ENCODE data around the gene PDE8B.

The PDE8B gene

GRCh38 chr5:77302247-77302646, 91.8 kb downstream of the PDE8B start:
- Histone ChIP-seq H3K36me3 (ENCODE audit: control insufficient read depth in 4 of 4, insufficient read depth in 4 of 4, low read length in 3 of 4) (no peaks in the 10 kb centered on the region), H3K27ac (ENCODE audit: insufficient read depth in 1 of 2, low read depth in 1 of 2, low read length in 2 of 2, poor library complexity in 1 of 2, severe bottlenecking in 2 of 2) (no peak overlapping the region), H3K27me3 (replicated peaks in 2 of 5; ENCODE audit: control insufficient read depth in 4 of 5, insufficient read depth in 5 of 5, low read length in 4 of 5) (no peaks in the 10 kb centered on the region), H3K4me1 (ENCODE audit: control extremely low read depth in 1 of 4, control insufficient read depth in 4 of 4, insufficient read depth in 4 of 4, low read length in 3 of 4) (peaks cover 0 to 6% (median 4%) of the 10 kb centered on the region in 4 experiments), H3K9me3 (ENCODE audit: control extremely low read depth in 1 of 5, control insufficient read depth in 4 of 5, insufficient read depth in 2 of 5, low read depth in 1 of 5, low read length in 4 of 5) (no peaks in the 10 kb centered on the region), H3K4me3 (ENCODE audit: control insufficient read depth in 1 of 7, extremely low read depth in 1 of 7, insufficient read depth in 4 of 7, low read depth in 2 of 7, low read length in 6 of 7) (no peak overlapping the region)
- CTCF ChIA-PET = no interaction called here
- DNase-seq = no peak
- 90% methylated on average over 5 of the region's 5 CpGs for WGBS (ENCODE audit: insufficient coverage)
- POLR2A ChIA-PET = no interaction called here

- WGBS (ENCODE audit: insufficient coverage) = 100% methylated on average over 2 of the region's 3 CpGs
- Histone ChIP-seq H3K27ac (ENCODE audit: insufficient read depth in 1 of 2, low read depth in 1 of 2, low read length in 2 of 2, poor library complexity in 1 of 2, severe bottlenecking in 2 of 2) (no peak overlapping the region), H3K4me3 (ENCODE audit: control insufficient read depth in 1 of 7, extremely low read depth in 1 of 7, insufficient read depth in 4 of 7, low read depth in 2 of 7, low read length in 6 of 7) (no peak overlapping the region), H3K27me3 (replicated peaks in 2 of 5; ENCODE audit: control insufficient read depth in 4 of 5, insufficient read depth in 5 of 5, low read length in 4 of 5) (no peaks in the 10 kb centered on the region), H3K9me3 (ENCODE audit: control extremely low read depth in 1 of 5, control insufficient read depth in 4 of 5, insufficient read depth in 2 of 5, low read depth in 1 of 5, low read length in 4 of 5) (no peaks in the 10 kb centered on the region), H3K36me3 (ENCODE audit: control insufficient read depth in 4 of 4, insufficient read depth in 4 of 4, low read length in 3 of 4) (no peaks in the 10 kb centered on the region), H3K4me1 (ENCODE audit: control extremely low read depth in 1 of 4, control insufficient read depth in 4 of 4, insufficient read depth in 4 of 4, low read length in 3 of 4) (peaks cover 0 to 6% (median 2%) of the 10 kb centered on the region in 4 experiments)
- ChIA-PET CTCF (no interaction called here), POLR2A (no interaction called here)
- DNase-seq = no peak
Measured at GRCh38 chr5:77302653-77303052, 92.2 kb downstream of the PDE8B start.

DNA sequence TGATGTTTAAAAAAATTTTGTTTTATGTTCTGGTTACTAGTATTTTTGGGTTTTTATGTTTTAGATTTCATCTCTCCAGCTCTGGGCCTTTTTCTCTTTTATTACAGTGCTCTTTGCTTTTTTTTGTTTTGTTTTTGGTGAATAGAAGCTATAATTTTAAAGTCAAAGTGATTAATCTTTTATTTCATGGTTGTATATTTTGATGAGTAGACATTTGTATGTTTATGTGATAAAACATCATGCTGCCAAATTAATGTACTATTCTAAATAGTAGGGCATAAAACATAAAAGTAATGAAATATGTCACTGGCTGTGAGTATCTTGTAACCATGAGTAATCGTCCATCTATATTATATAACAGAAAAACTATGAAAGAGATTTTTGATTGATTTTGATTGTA, 93.9 kb downstream of the PDE8B start:
- no peaks in the 10 kb centered on the region for H3K27me3 ChIP-seq (replicated peaks in 2 of 5; ENCODE audit: control insufficient read depth in 4 of 5, insufficient read depth in 5 of 5, low read length in 4 of 5)
- CTCF ChIA-PET = no interaction called here
- DNase-seq = no peak

GRCh38 chr5:77305222-77305846, 94.9 kb downstream of the PDE8B start:
- 100% methylated on average over 2 of the region's 2 CpGs for WGBS (ENCODE audit: insufficient coverage)
- DNase-seq = no peak
- CTCF ChIA-PET = no interaction called here
- no peak overlapping the region for H3K4me3 ChIP-seq (ENCODE audit: control insufficient read depth in 1 of 7, extremely low read depth in 1 of 7, insufficient read depth in 4 of 7, low read depth in 2 of 7, low read length in 6 of 7)
- H3K27me3 ChIP-seq (replicated peaks in 2 of 5; ENCODE audit: control insufficient read depth in 4 of 5, insufficient read depth in 5 of 5, low read length in 4 of 5) = no peaks in the 10 kb centered on the region
- H3K36me3 ChIP-seq (ENCODE audit: control insufficient read depth in 4 of 4, insufficient read depth in 4 of 4, low read length in 3 of 4) = no peaks in the 10 kb centered on the region
- H3K27ac ChIP-seq (ENCODE audit: insufficient read depth in 1 of 2, low read depth in 1 of 2, low read length in 2 of 2, poor library complexity in 1 of 2, severe bottlenecking in 2 of 2) = no peak overlapping the region
- no peaks in the 10 kb centered on the region for H3K9me3 ChIP-seq (ENCODE audit: control extremely low read depth in 1 of 5, control insufficient read depth in 4 of 5, insufficient read depth in 2 of 5, low read depth in 1 of 5, low read length in 4 of 5)
- POLR2A ChIA-PET = interaction anchor here (0.5 to 1.2 kb wide), 2 partner anchors 11 to 51 kb away, joined by 3 read pairs; no protein-coding TSS in a partner anchor
- no peaks in the 10 kb centered on the region for H3K4me1 ChIP-seq (ENCODE audit: control extremely low read depth in 1 of 4, control insufficient read depth in 4 of 4, insufficient read depth in 4 of 4, low read length in 3 of 4)

More for the DNA sequence above, 93.9 kb downstream of the PDE8B start:
- Histone ChIP-seq H3K4me1 (ENCODE audit: control extremely low read depth in 1 of 4, control insufficient read depth in 4 of 4, insufficient read depth in 4 of 4, low read length in 3 of 4) (no peaks in the 10 kb centered on the region), H3K9me3 (ENCODE audit: control extremely low read depth in 1 of 5, control insufficient read depth in 4 of 5, insufficient read depth in 2 of 5, low read depth in 1 of 5, low read length in 4 of 5) (no peaks in the 10 kb centered on the region), H3K4me3 (ENCODE audit: control insufficient read depth in 1 of 7, extremely low read depth in 1 of 7, insufficient read depth in 4 of 7, low read depth in 2 of 7, low read length in 6 of 7) (no peak overlapping the region), H3K27ac (ENCODE audit: insufficient read depth in 1 of 2, low read depth in 1 of 2, low read length in 2 of 2, poor library complexity in 1 of 2, severe bottlenecking in 2 of 2) (no peak overlapping the region), H3K36me3 (ENCODE audit: control insufficient read depth in 4 of 4, insufficient read depth in 4 of 4, low read length in 3 of 4) (no peaks in the 10 kb centered on the region)
- WGBS (ENCODE audit: insufficient coverage) = no CpG with 5 or more reads among the region's 1 CpG
- POLR2A ChIA-PET = no interaction called here

DNA sequence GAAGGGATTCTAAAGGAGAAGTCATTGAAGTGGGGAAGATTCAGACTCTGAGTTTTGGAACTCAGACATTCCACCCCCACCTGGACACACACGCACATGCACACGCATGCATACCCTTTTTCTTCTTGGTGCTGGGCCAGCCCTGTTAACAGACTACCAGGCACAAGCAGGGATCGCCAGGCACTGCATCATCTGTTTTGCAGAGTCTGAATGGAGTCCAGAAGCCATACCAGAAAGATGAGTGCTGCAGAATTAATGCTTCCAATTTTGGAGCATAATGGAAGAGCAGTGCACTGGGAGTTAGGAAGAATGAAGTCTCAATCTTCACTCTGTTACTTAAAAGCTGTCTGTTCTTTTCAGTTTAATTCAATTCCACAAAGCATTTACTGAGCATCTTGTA, 95.5 kb downstream of the PDE8B start:
- H3K27me3 ChIP-seq (replicated peaks in 2 of 5; ENCODE audit: control insufficient read depth in 4 of 5, insufficient read depth in 5 of 5, low read length in 4 of 5) = no peaks in the 10 kb centered on the region
- 100% methylated on average over 3 of the region's 3 CpGs for WGBS (ENCODE audit: insufficient coverage)
- no peak overlapping the region for H3K4me3 ChIP-seq (ENCODE audit: control insufficient read depth in 1 of 7, extremely low read depth in 1 of 7, insufficient read depth in 4 of 7, low read depth in 2 of 7, low read length in 6 of 7)
- H3K27ac ChIP-seq (ENCODE audit: insufficient read depth in 1 of 2, low read depth in 1 of 2, low read length in 2 of 2, poor library complexity in 1 of 2, severe bottlenecking in 2 of 2) = no peak overlapping the region
- no peaks in the 10 kb centered on the region for H3K4me1 ChIP-seq (ENCODE audit: control extremely low read depth in 1 of 4, control insufficient read depth in 4 of 4, insufficient read depth in 4 of 4, low read length in 3 of 4)
- no peaks in the 10 kb centered on the region for H3K36me3 ChIP-seq (ENCODE audit: control insufficient read depth in 4 of 4, insufficient read depth in 4 of 4, low read length in 3 of 4)
- DNase-seq = no peak
- POLR2A ChIA-PET = interaction anchor here (1.2 kb wide), 1 partner anchor 12 kb away, joined by 3 read pairs; no protein-coding TSS in a partner anchor
- H3K9me3 ChIP-seq (ENCODE audit: control extremely low read depth in 1 of 5, control insufficient read depth in 4 of 5, insufficient read depth in 2 of 5, low read depth in 1 of 5, low read length in 4 of 5) = no peaks in the 10 kb centered on the region
- CTCF ChIA-PET = no interaction called here

DNA sequence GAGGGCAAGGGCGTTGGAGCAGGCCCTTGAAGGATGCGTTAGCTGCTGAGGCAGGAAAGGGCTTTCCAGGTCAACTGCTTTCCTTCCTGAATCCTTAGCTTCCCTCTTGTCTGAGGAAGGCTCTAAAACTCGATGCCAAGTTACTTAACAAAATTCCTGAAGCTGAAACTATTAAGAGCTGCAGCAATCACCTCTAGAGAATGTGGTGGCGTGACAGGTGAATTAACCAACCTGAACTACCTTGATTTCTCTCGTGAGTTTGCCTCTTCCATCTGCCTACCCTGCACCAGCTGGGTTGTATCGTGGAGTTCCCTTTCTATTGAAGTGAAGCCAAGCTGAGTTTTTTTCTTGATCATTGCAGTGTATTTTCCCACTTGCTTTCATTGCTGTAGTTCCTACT, 96.1 kb downstream of the PDE8B start:
- WGBS (ENCODE audit: insufficient coverage) = 86% methylated on average over 4 of the region's 6 CpGs
- Histone ChIP-seq H3K27ac (ENCODE audit: insufficient read depth in 1 of 2, low read depth in 1 of 2, low read length in 2 of 2, poor library complexity in 1 of 2, severe bottlenecking in 2 of 2) (no peak overlapping the region), H3K27me3 (replicated peaks in 2 of 5; ENCODE audit: control insufficient read depth in 4 of 5, insufficient read depth in 5 of 5, low read length in 4 of 5) (no peaks in the 10 kb centered on the region), H3K36me3 (ENCODE audit: control insufficient read depth in 4 of 4, insufficient read depth in 4 of 4, low read length in 3 of 4) (no peaks in the 10 kb centered on the region), H3K4me1 (ENCODE audit: control extremely low read depth in 1 of 4, control insufficient read depth in 4 of 4, insufficient read depth in 4 of 4, low read length in 3 of 4) (no peaks in the 10 kb centered on the region), H3K9me3 (ENCODE audit: control extremely low read depth in 1 of 5, control insufficient read depth in 4 of 5, insufficient read depth in 2 of 5, low read depth in 1 of 5, low read length in 4 of 5) (no peaks in the 10 kb centered on the region), H3K4me3 (ENCODE audit: control insufficient read depth in 1 of 7, extremely low read depth in 1 of 7, insufficient read depth in 4 of 7, low read depth in 2 of 7, low read length in 6 of 7) (no peak overlapping the region)
- DNase-seq = no peak
- CTCF ChIA-PET = interaction anchor here (0.7 to 1.2 kb wide), 2 partner anchors 19 to 36 kb away, joined by 3 to 4 read pairs; no protein-coding TSS in a partner anchor
- POLR2A ChIA-PET = no interaction called here

GRCh38 chr5:77308154-77308960, 97.9 kb downstream of the PDE8B start:
- no peak overlapping the region for H3K4me3 ChIP-seq (ENCODE audit: control insufficient read depth in 1 of 7, extremely low read depth in 1 of 7, insufficient read depth in 4 of 7, low read depth in 2 of 7, low read length in 6 of 7)
- H3K27ac ChIP-seq (ENCODE audit: insufficient read depth in 1 of 2, low read depth in 1 of 2, low read length in 2 of 2, poor library complexity in 1 of 2, severe bottlenecking in 2 of 2) = no peak overlapping the region
- ChIA-PET CTCF (no interaction called here), POLR2A (no interaction called here)
- no peaks in the 10 kb centered on the region for H3K4me1 ChIP-seq (ENCODE audit: control extremely low read depth in 1 of 4, control insufficient read depth in 4 of 4, insufficient read depth in 4 of 4, low read length in 3 of 4)
- 88% methylated on average over 8 of the region's 12 CpGs for WGBS (ENCODE audit: insufficient coverage)
- H3K27me3 ChIP-seq (replicated peaks in 2 of 5; ENCODE audit: control insufficient read depth in 4 of 5, insufficient read depth in 5 of 5, low read length in 4 of 5) = no peaks in the 10 kb centered on the region
- DNase-seq = no peak
- H3K36me3 ChIP-seq (ENCODE audit: control insufficient read depth in 4 of 4, insufficient read depth in 4 of 4, low read length in 3 of 4) = no peaks in the 10 kb centered on the region
- no peaks in the 10 kb centered on the region for H3K9me3 ChIP-seq (ENCODE audit: control extremely low read depth in 1 of 5, control insufficient read depth in 4 of 5, insufficient read depth in 2 of 5, low read depth in 1 of 5, low read length in 4 of 5)

Measured in common myeloid progenitor, CD34-positive (primary cell).